Effector CD8-positive, alpha-beta T cell (primary cell): ENCODE measurements around the gene KSR1.
"Not testable (repeated sequence)": the region's sequence is repeated elsewhere in the genome, so short reads cannot be mapped to it uniquely, and the experiment has no call there.

Experiments
- DNase-seq: peaks from one replicate; lab custom pipeline; 2025; lab: John Stamatoyannopoulos, UW

KSR1 gene

GRCh38 chr17:27494192-27495091 lies 38.2 kb downstream of the KSR1 start:
- DNase-seq, result no peak

GRCh38 chr17:27495460-27495859 lies 39.2 kb downstream of the KSR1 start:
- DNase-seq, result no peak

GRCh38 chr17:27496005-27496404 lies 39.8 kb downstream of the KSR1 start:
- DNase-seq, result no peak

GRCh38 chr17:27496437-27496943 lies 40.2 kb downstream of the KSR1 start:
- DNase-seq, result no peak

GRCh38 chr17:27496971-27497370 lies 40.7 kb downstream of the KSR1 start:
- DNase-seq, result no peak

GRCh38 chr17:27497696-27498095 lies 41.4 kb downstream of the KSR1 start:
- DNase-seq, result no peak

GRCh38 chr17:27498615-27499309 lies 42.5 kb downstream of the KSR1 start:
- no peak for DNase-seq

GRCh38 chr17:27499451-27500265 lies 43.4 kb downstream of the KSR1 start:
- DNase-seq, result no peak

- not testable (repeated sequence) for DNase-seq
These were observed 45.1 kb downstream of the KSR1 start for GRCh38 chr17:27501338-27501737.

GRCh38 chr17:27502526-27503324 lies 46.5 kb downstream of the KSR1 start:
- no peak for DNase-seq

GRCh38 chr17:27503611-27504010 lies 47.4 kb downstream of the KSR1 start:
- no peak for DNase-seq

- DNase-seq, result no peak
These were observed 48.1 kb downstream of the KSR1 start for GRCh38 chr17:27504188-27504995.

- DNase-seq, result no peak
These were observed 50.3 kb downstream of the KSR1 start for GRCh38 chr17:27506348-27507218.

GRCh38 chr17:27511168-27511883 lies 55.1 kb downstream of the KSR1 start:
- DNase-seq, result no peak

- no peak for DNase-seq
These were observed 55.8 kb downstream of the KSR1 start for GRCh38 chr17:27512031-27512430.

- DNase-seq, result no peak
These were observed 56.5 kb downstream of the KSR1 start for GRCh38 chr17:27512511-27513346.

GRCh38 chr17:27513849-27514248 lies 57.6 kb downstream of the KSR1 start:
- DNase-seq, result no peak
